Activated CD8-positive, alpha-beta memory T cell treated with anti-CD3 and anti-CD28 coated beads, Interleukin-2, amount 10 ng/mL, durations not matched to agents 7 days and 5 days (primary cell): ENCODE measurements around the gene JPH4. TPM values are rescaled to one million over a fixed set of nuclear protein-coding genes. Genes with fewer than 3 reads are reported as not detected.
"Not testable (repeated sequence)": the region's sequence is repeated elsewhere in the genome, so short reads cannot be mapped to it uniquely, and the experiment has no call there.

Experiments used
- ATAC-seq: fragments of 150-1000 bp; cut with Tn5 transposase; one replicate; pipeline ENCODE4 v1.10.0; 2021; ENCODE audit warnings: moderate library complexity
- CTCF ChIA-PET: fragments of 350-600 bp; sonication (Branson Sonifier 250); formaldehyde crosslinking; loops from one replicate; lab custom pipeline; 2021; ENCODE audit warnings: antibody characterized with exemption; lab: Charles Lee
- DNase-seq: peaks from one replicate; pipeline ENCODE4 v3.0.0-alpha.2; 2020
- H3K27ac Mint-ChIP-seq: one replicate; pipeline ENCODE4 v1.8.0; 2021; ENCODE audit warnings: mild to moderate bottlenecking, mixed read lengths
- H3K27me3 Mint-ChIP-seq: one replicate; pipeline ENCODE4 v1.8.0; 2021; ENCODE audit warnings: mixed read lengths
- H3K36me3 Mint-ChIP-seq: one replicate; pipeline ENCODE4 v1.8.0; 2021; ENCODE audit warnings: mild to moderate bottlenecking, mixed read lengths
- H3K4me1 Mint-ChIP-seq: one replicate; pipeline ENCODE4 v1.8.0; 2021; ENCODE audit warnings: mixed read lengths
- H3K4me3 Mint-ChIP-seq: one replicate; pipeline ENCODE4 v1.8.0; 2021; ENCODE audit warnings: mild to moderate bottlenecking, moderate library complexity, mixed read lengths
- H3K9me3 Mint-ChIP-seq: one replicate; pipeline ENCODE4 v1.8.0; 2022; ENCODE audit warnings: low read depth, mixed read lengths
- total RNA-seq, 2 experiments: library from RNA; stranded (reverse); gene quantifications; one replicate each; pipeline ENCODE4 v1.2.3, GENCODE V29; 2021

JPH4 gene
- total RNA-seq, 2 experiments from 2014 or later, result 0.77 TPM; not detected in 1

GRCh38 chr14:23603103-23603502, 24.5 kb upstream of the JPH4 start:
- H3K27me3 Mint-ChIP-seq, result no peaks in the 10 kb centered on the region
- H3K9me3 Mint-ChIP-seq, result peaks cover 5% of the 10 kb centered on the region
- CTCF ChIA-PET, result interaction anchor here (0.9 to 1.6 kb wide), 4 partner anchors 8 to 29 kb away, joined by 3 to 5 read pairs (median 3); no protein-coding TSS in a partner anchor
- DNase-seq, result no peak
- no peak overlapping the region for H3K4me3 Mint-ChIP-seq
- peaks cover 35% of the 10 kb centered on the region for H3K4me1 Mint-ChIP-seq
- H3K36me3 Mint-ChIP-seq, result peaks cover 2% of the 10 kb centered on the region
- H3K27ac Mint-ChIP-seq, result no peak overlapping the region
- no peak for ATAC-seq

GRCh38 chr14:23602181-23603095, 23.8 kb upstream of the JPH4 start:
- peaks cover 35% of the 10 kb centered on the region for H3K4me1 Mint-ChIP-seq
- H3K27ac Mint-ChIP-seq, result no peak overlapping the region
- no peak for ATAC-seq
- peaks cover 2% of the 10 kb centered on the region for H3K36me3 Mint-ChIP-seq
- H3K9me3 Mint-ChIP-seq, result peaks cover 5% of the 10 kb centered on the region
- H3K27me3 Mint-ChIP-seq, result no peaks in the 10 kb centered on the region
- CTCF ChIA-PET, result interaction anchor here (0.9 to 2.8 kb wide), 5 partner anchors 8 to 30 kb away, joined by 3 to 10 read pairs (median 5); no protein-coding TSS in a partner anchor
- DNase-seq, result no peak
- no peak overlapping the region for H3K4me3 Mint-ChIP-seq

GRCh38 chr14:23601845-23602180, 23.2 kb upstream of the JPH4 start:
- DNase-seq (no peak), ATAC-seq (no peak)
- no peak overlapping the region for H3K27ac Mint-ChIP-seq
- CTCF ChIA-PET, result interaction anchor here (1.1 to 2.8 kb wide), 4 partner anchors 9 to 30 kb away, joined by 3 to 10 read pairs (median 8); no protein-coding TSS in a partner anchor
- H3K9me3 Mint-ChIP-seq, result peaks cover 5% of the 10 kb centered on the region
- H3K4me1 Mint-ChIP-seq, result peaks cover 29% of the 10 kb centered on the region
- no peak overlapping the region for H3K4me3 Mint-ChIP-seq
- H3K36me3 Mint-ChIP-seq, result peaks cover 2% of the 10 kb centered on the region
- no peaks in the 10 kb centered on the region for H3K27me3 Mint-ChIP-seq

- Mint-ChIP-seq H3K9me3 (peaks cover 5% of the 10 kb centered on the region), H3K36me3 (peaks cover 2% of the 10 kb centered on the region), H3K27me3 (no peaks in the 10 kb centered on the region), H3K4me3 (no peak overlapping the region), H3K27ac (no peak overlapping the region), H3K4me1 (peaks cover 25% of the 10 kb centered on the region)
- DNase-seq, result no peak
- CTCF ChIA-PET, result interaction anchor here (1.1 to 2.8 kb wide), 4 partner anchors 9 to 30 kb away, joined by 3 to 10 read pairs (median 8); no protein-coding TSS in a partner anchor
- no peak for ATAC-seq
These were observed 22.8 kb upstream of the JPH4 start for GRCh38 chr14:23601424-23601823.

- Mint-ChIP-seq H3K27me3 (no peaks in the 10 kb centered on the region), H3K4me1 (peaks cover 18% of the 10 kb centered on the region), H3K27ac (no peak overlapping the region), H3K9me3 (peaks cover 5% of the 10 kb centered on the region), H3K4me3 (no peak overlapping the region), H3K36me3 (peaks cover 2% of the 10 kb centered on the region)
- ATAC-seq (no peak), DNase-seq (no peak)
- CTCF ChIA-PET, result interaction anchor here (1.1 to 2.8 kb wide), 4 partner anchors 10 to 127 kb away, joined by 3 to 10 read pairs (median 7); no protein-coding TSS in a partner anchor
These were observed 22.2 kb upstream of the JPH4 start for GRCh38 chr14:23600806-23601205.

GRCh38 chr14:23600322-23600707, 21.7 kb upstream of the JPH4 start:
- no peak for DNase-seq
- Mint-ChIP-seq H3K4me3 (no peak overlapping the region), H3K9me3 (peaks cover 5% of the 10 kb centered on the region), H3K27ac (no peak overlapping the region), H3K27me3 (no peaks in the 10 kb centered on the region), H3K4me1 (peaks cover 14% of the 10 kb centered on the region), H3K36me3 (peaks cover 2% of the 10 kb centered on the region)
- no peak for ATAC-seq
- CTCF ChIA-PET, result interaction anchor here (1.1 to 2.8 kb wide), 4 partner anchors 11 to 127 kb away, joined by 3 to 10 read pairs (median 7); no protein-coding TSS in a partner anchor

GRCh38 chr14:23594191-23594590, 15.6 kb upstream of the JPH4 start:
- H3K36me3 Mint-ChIP-seq, result not testable (repeated sequence)

GRCh38 chr14:23590198-23590597, 11.6 kb upstream of the JPH4 start:
- Mint-ChIP-seq H3K27ac (no peak overlapping the region), H3K9me3 (no peaks in the 10 kb centered on the region), H3K4me3 (no peak overlapping the region), H3K27me3 (peaks cover 20% of the 10 kb centered on the region), H3K4me1 (peaks cover 12% of the 10 kb centered on the region), H3K36me3 (no peaks in the 10 kb centered on the region)
- CTCF ChIA-PET, result interaction anchor here (0.7 to 5.4 kb wide), 8 partner anchors 11 to 342 kb away, joined by 3 to 90 read pairs (median 6); no protein-coding TSS in a partner anchor
- DNase-seq, result no peak
- no peak for ATAC-seq

More at GRCh38 chr14:23594191-23594590, 15.6 kb upstream of the JPH4 start:
- not testable (repeated sequence) for H3K4me3 Mint-ChIP-seq, DNase-seq, H3K9me3 Mint-ChIP-seq, H3K4me1 Mint-ChIP-seq, ATAC-seq, H3K27ac Mint-ChIP-seq, H3K27me3 Mint-ChIP-seq
- CTCF ChIA-PET, result interaction anchor here (1.1 kb wide), 1 partner anchor 37 kb away, joined by 3 read pairs; no protein-coding TSS in a partner anchor

- peaks cover 12% of the 10 kb centered on the region for H3K4me1 Mint-ChIP-seq
- no peaks in the 10 kb centered on the region for H3K9me3 Mint-ChIP-seq
- no peak overlapping the region for H3K4me3 Mint-ChIP-seq
- H3K27ac Mint-ChIP-seq, result no peak overlapping the region
- CTCF ChIA-PET, result interaction anchor here (0.6 to 5.4 kb wide), 29 partner anchors 9 to 519 kb away, joined by 3 to 90 read pairs (median 5); partner anchors contain the start of gene DHRS4
- peaks cover 17% of the 10 kb centered on the region for H3K27me3 Mint-ChIP-seq
- no peaks in the 10 kb centered on the region for H3K36me3 Mint-ChIP-seq
- no peak for DNase-seq
- ATAC-seq, result no peak
These were observed 11.0 kb upstream of the JPH4 start for GRCh38 chr14:23589606-23590005.

- ATAC-seq (peak; percentile 99), DNase-seq (peak; percentile 90)
- no peak overlapping the region for H3K27ac Mint-ChIP-seq
- H3K9me3 Mint-ChIP-seq, result no peaks in the 10 kb centered on the region
- H3K36me3 Mint-ChIP-seq, result no peaks in the 10 kb centered on the region
- no peak overlapping the region for H3K4me3 Mint-ChIP-seq
- H3K4me1 Mint-ChIP-seq, result peaks cover 12% of the 10 kb centered on the region
- peaks cover 17% of the 10 kb centered on the region for H3K27me3 Mint-ChIP-seq
- CTCF ChIA-PET, result interaction anchor here (0.6 to 5.4 kb wide), 38 partner anchors 8 to 520 kb away, joined by 3 to 90 read pairs (median 4); partner anchors contain the start of gene DHRS4
These were observed 10.5 kb upstream of the JPH4 start for GRCh38 chr14:23588884-23589598.

- H3K4me3 Mint-ChIP-seq, CTCF ChIA-PET, DNase-seq, H3K36me3 Mint-ChIP-seq, H3K9me3 Mint-ChIP-seq, H3K27ac Mint-ChIP-seq, ATAC-seq: not testable (repeated sequence)
- H3K27me3 Mint-ChIP-seq, result peaks cover 36% of the 10 kb centered on the region
- H3K4me1 Mint-ChIP-seq, result peaks cover 12% of the 10 kb centered on the region
These were observed 6.1 kb upstream of the JPH4 start for GRCh38 chr14:23584527-23585203.

- ATAC-seq, H3K4me3 Mint-ChIP-seq, H3K36me3 Mint-ChIP-seq, DNase-seq, CTCF ChIA-PET, H3K4me1 Mint-ChIP-seq, H3K9me3 Mint-ChIP-seq, H3K27ac Mint-ChIP-seq: not testable (repeated sequence)
- peaks cover 43% of the 10 kb centered on the region for H3K27me3 Mint-ChIP-seq
These were observed 5.4 kb upstream of the JPH4 start for GRCh38 chr14:23583761-23584526.
